ENCODE data around the gene SLC7A11. TPM values are rescaled to one million over a fixed set of nuclear protein-coding genes. Genes with fewer than 3 reads are reported as not detected.

Gene SLC7A11
- total and polyA plus RNA-seq, 2 donors, result 0.46 to 1.2 TPM

- 82% methylated on average over 2 of the region's 2 CpGs for WGBS
- no peak for DNase-seq (ENCODE audit: extremely low spot score)
- Histone ChIP-seq H3K36me3 (ENCODE audit: insufficient read depth) (no peaks in the 10 kb centered on the region), H3K27ac (ENCODE audit: low read depth) (no peak overlapping the region), H3K4me3 (ENCODE audit: low read depth, low read length) (no peak overlapping the region), H3K4me1 (ENCODE audit: insufficient read depth) (no peaks in the 10 kb centered on the region)
Observed at GRCh38 chr4:138236037-138236436, 6.1 kb downstream of the SLC7A11 start.

- no peak for DNase-seq (ENCODE audit: extremely low spot score)
- WGBS, result 44% methylated on average over 1 of the region's 1 CpG
- Histone ChIP-seq H3K4me3 (ENCODE audit: low read depth, low read length) (no peak overlapping the region), H3K36me3 (ENCODE audit: insufficient read depth) (no peaks in the 10 kb centered on the region), H3K27ac (ENCODE audit: low read depth) (no peak overlapping the region), H3K4me1 (ENCODE audit: insufficient read depth) (no peaks in the 10 kb centered on the region)
Observed at GRCh38 chr4:138235419-138235952, 6.7 kb downstream of the SLC7A11 start.

GRCh38 chr4:138234248-138234647 is 7.9 kb downstream of the SLC7A11 start:
- 99% methylated on average over 1 of the region's 1 CpG for WGBS
- Histone ChIP-seq H3K27ac (ENCODE audit: low read depth) (no peak overlapping the region), H3K36me3 (ENCODE audit: insufficient read depth) (no peaks in the 10 kb centered on the region), H3K4me3 (ENCODE audit: low read depth, low read length) (no peak overlapping the region), H3K4me1 (ENCODE audit: insufficient read depth) (no peaks in the 10 kb centered on the region)
- DNase-seq (ENCODE audit: extremely low spot score), result no peak

GRCh38 chr4:138233313-138234034 is 8.7 kb downstream of the SLC7A11 start:
- WGBS, result 96% methylated on average over 9 of the region's 9 CpGs
- no peak overlapping the region for H3K4me3 ChIP-seq (ENCODE audit: low read depth, low read length)
- no peaks in the 10 kb centered on the region for H3K36me3 ChIP-seq (ENCODE audit: insufficient read depth)
- no peak for DNase-seq (ENCODE audit: extremely low spot score)
- no peak overlapping the region for H3K27ac ChIP-seq (ENCODE audit: low read depth)
- H3K4me1 ChIP-seq (ENCODE audit: insufficient read depth), result no peaks in the 10 kb centered on the region

GRCh38 chr4:138232364-138232763 is 9.8 kb downstream of the SLC7A11 start:
- DNase-seq (ENCODE audit: extremely low spot score), result no peak
- Histone ChIP-seq H3K27ac (ENCODE audit: low read depth) (no peak overlapping the region), H3K4me3 (ENCODE audit: low read depth, low read length) (no peak overlapping the region), H3K4me1 (ENCODE audit: insufficient read depth) (no peaks in the 10 kb centered on the region), H3K36me3 (ENCODE audit: insufficient read depth) (no peaks in the 10 kb centered on the region)
- WGBS, result 97% methylated on average over 1 of the region's 1 CpG

GRCh38 chr4:138230048-138230447 is 12.1 kb downstream of the SLC7A11 start:
- Histone ChIP-seq H3K4me3 (ENCODE audit: low read depth, low read length) (no peak overlapping the region), H3K4me1 (ENCODE audit: insufficient read depth) (no peaks in the 10 kb centered on the region), H3K36me3 (ENCODE audit: insufficient read depth) (no peaks in the 10 kb centered on the region), H3K27ac (ENCODE audit: low read depth) (no peak overlapping the region)
- no peak for DNase-seq (ENCODE audit: extremely low spot score)
- WGBS, result 94% methylated on average over 3 of the region's 3 CpGs

GRCh38 chr4:138229160-138229559 is 13.0 kb downstream of the SLC7A11 start:
- WGBS, result 79% methylated on average over 2 of the region's 2 CpGs
- H3K36me3 ChIP-seq (ENCODE audit: insufficient read depth), result no peaks in the 10 kb centered on the region
- no peak overlapping the region for H3K4me3 ChIP-seq (ENCODE audit: low read depth, low read length)
- no peak overlapping the region for H3K27ac ChIP-seq (ENCODE audit: low read depth)
- no peaks in the 10 kb centered on the region for H3K4me1 ChIP-seq (ENCODE audit: insufficient read depth)
- DNase-seq (ENCODE audit: extremely low spot score), result no peak

- DNase-seq (ENCODE audit: extremely low spot score), result no peak
- no peaks in the 10 kb centered on the region for H3K4me1 ChIP-seq (ENCODE audit: insufficient read depth)
- no peak overlapping the region for H3K27ac ChIP-seq (ENCODE audit: low read depth)
- H3K36me3 ChIP-seq (ENCODE audit: insufficient read depth), result no peaks in the 10 kb centered on the region
- 68% methylated on average over 3 of the region's 3 CpGs for WGBS
- no peak overlapping the region for H3K4me3 ChIP-seq (ENCODE audit: low read depth, low read length)
Observed at GRCh38 chr4:138226351-138226750, 15.8 kb downstream of the SLC7A11 start.

- no peak overlapping the region for H3K4me3 ChIP-seq (ENCODE audit: low read depth, low read length)
- H3K4me1 ChIP-seq (ENCODE audit: insufficient read depth), result no peaks in the 10 kb centered on the region
- no peak overlapping the region for H3K27ac ChIP-seq (ENCODE audit: low read depth)
- H3K36me3 ChIP-seq (ENCODE audit: insufficient read depth), result no peaks in the 10 kb centered on the region
- no peak for DNase-seq (ENCODE audit: extremely low spot score)
- WGBS, result 44% methylated on average over 1 of the region's 1 CpG
Observed at GRCh38 chr4:138225477-138225876, 16.7 kb downstream of the SLC7A11 start.

- no peaks in the 10 kb centered on the region for H3K36me3 ChIP-seq (ENCODE audit: insufficient read depth)
- H3K4me1 ChIP-seq (ENCODE audit: insufficient read depth), result no peaks in the 10 kb centered on the region
- no peak overlapping the region for H3K27ac ChIP-seq (ENCODE audit: low read depth)
- DNase-seq (ENCODE audit: extremely low spot score), result no peak
- H3K4me3 ChIP-seq (ENCODE audit: low read depth, low read length), result no peak overlapping the region
Observed at GRCh38 chr4:138224614-138225013, 17.5 kb downstream of the SLC7A11 start.

- no peaks in the 10 kb centered on the region for H3K4me1 ChIP-seq (ENCODE audit: insufficient read depth)
- H3K4me3 ChIP-seq (ENCODE audit: low read depth, low read length), result no peak overlapping the region
- H3K36me3 ChIP-seq (ENCODE audit: insufficient read depth), result no peaks in the 10 kb centered on the region
- 87% methylated on average over 4 of the region's 4 CpGs for WGBS
- H3K27ac ChIP-seq (ENCODE audit: low read depth), result no peak overlapping the region
- no peak for DNase-seq (ENCODE audit: extremely low spot score)
Observed at GRCh38 chr4:138223231-138223910, 18.8 kb downstream of the SLC7A11 start.

GRCh38 chr4:138222046-138222445 is 20.1 kb downstream of the SLC7A11 start:
- H3K27ac ChIP-seq (ENCODE audit: low read depth), result no peak overlapping the region
- no peaks in the 10 kb centered on the region for H3K36me3 ChIP-seq (ENCODE audit: insufficient read depth)
- H3K4me3 ChIP-seq (ENCODE audit: low read depth, low read length), result no peak overlapping the region
- H3K4me1 ChIP-seq (ENCODE audit: insufficient read depth), result no peaks in the 10 kb centered on the region
- WGBS, result 10% methylated on average over 4 of the region's 4 CpGs
- no peak for DNase-seq (ENCODE audit: extremely low spot score)

GRCh38 chr4:138218976-138219375 is 23.2 kb downstream of the SLC7A11 start:
- 79% methylated on average over 5 of the region's 5 CpGs for WGBS
- no peak for DNase-seq (ENCODE audit: extremely low spot score)
- Histone ChIP-seq H3K4me3 (ENCODE audit: low read depth, low read length) (no peak overlapping the region), H3K27ac (ENCODE audit: low read depth) (no peak overlapping the region), H3K4me1 (ENCODE audit: insufficient read depth) (no peaks in the 10 kb centered on the region), H3K36me3 (ENCODE audit: insufficient read depth) (no peaks in the 10 kb centered on the region)

GRCh38 chr4:138217567-138217966 is 24.6 kb downstream of the SLC7A11 start:
- Histone ChIP-seq H3K36me3 (ENCODE audit: insufficient read depth) (no peaks in the 10 kb centered on the region), H3K4me1 (ENCODE audit: insufficient read depth) (no peaks in the 10 kb centered on the region), H3K4me3 (ENCODE audit: low read depth, low read length) (no peak overlapping the region), H3K27ac (ENCODE audit: low read depth) (no peak overlapping the region)
- 87% methylated on average over 5 of the region's 5 CpGs for WGBS
- no peak for DNase-seq (ENCODE audit: extremely low spot score)
